Measurements from ENCODE around the gene PDE1C. TPM values are rescaled to one million over a fixed set of nuclear protein-coding genes. Genes with fewer than 3 reads are reported as not detected.

The PDE1C gene
- total and polyA plus RNA-seq, 2 donors (not counting 1 experiment from before 2014, with no cell fraction given) = 16.6 to 27.6 TPM

DNA sequence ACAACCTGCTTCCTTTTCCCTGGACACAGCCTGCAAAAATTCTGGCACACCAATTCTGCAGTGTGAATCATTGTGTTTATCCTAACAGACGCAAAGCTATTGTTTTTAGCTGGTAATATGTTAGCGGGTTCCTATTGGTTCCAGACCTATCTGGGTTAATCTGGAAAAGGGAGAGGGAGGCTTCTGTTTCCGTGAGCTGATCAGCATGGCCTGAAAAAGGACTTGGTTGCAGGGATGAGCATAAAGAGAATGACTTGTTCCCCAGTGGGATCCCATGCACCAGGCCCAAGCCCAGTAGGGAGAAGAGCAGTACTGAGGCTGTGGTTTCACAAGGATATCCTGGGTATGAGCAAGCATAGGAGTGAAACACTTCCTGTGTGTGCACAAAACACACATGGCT, 78.4 kb downstream of the PDE1C start:
- TF ChIP-seq, protein P1, sequence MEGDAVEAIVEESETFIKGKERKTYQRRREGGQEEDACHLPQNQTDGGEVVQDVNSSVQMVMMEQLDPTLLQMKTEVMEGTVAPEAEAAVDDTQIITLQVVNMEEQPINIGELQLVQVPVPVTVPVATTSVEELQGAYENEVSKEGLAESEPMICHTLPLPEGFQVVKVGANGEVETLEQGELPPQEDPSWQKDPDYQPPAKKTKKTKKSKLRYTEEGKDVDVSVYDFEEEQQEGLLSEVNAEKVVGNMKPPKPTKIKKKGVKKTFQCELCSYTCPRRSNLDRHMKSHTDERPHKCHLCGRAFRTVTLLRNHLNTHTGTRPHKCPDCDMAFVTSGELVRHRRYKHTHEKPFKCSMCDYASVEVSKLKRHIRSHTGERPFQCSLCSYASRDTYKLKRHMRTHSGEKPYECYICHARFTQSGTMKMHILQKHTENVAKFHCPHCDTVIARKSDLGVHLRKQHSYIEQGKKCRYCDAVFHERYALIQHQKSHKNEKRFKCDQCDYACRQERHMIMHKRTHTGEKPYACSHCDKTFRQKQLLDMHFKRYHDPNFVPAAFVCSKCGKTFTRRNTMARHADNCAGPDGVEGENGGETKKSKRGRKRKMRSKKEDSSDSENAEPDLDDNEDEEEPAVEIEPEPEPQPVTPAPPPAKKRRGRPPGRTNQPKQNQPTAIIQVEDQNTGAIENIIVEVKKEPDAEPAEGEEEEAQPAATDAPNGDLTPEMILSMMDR (conservative IDR thresholded peaks at IDR 0.05 in 1 of 2, IDR thresholded peaks at IDR 0.05 in 1 of 2; ENCODE audit: low read depth in 1 of 2, low read length in 2 of 2) = no peak
- DNase-seq (ENCODE audit: low read depth in 2 of 2) = peak in 1 of 2 donors; percentile 60

DNA sequence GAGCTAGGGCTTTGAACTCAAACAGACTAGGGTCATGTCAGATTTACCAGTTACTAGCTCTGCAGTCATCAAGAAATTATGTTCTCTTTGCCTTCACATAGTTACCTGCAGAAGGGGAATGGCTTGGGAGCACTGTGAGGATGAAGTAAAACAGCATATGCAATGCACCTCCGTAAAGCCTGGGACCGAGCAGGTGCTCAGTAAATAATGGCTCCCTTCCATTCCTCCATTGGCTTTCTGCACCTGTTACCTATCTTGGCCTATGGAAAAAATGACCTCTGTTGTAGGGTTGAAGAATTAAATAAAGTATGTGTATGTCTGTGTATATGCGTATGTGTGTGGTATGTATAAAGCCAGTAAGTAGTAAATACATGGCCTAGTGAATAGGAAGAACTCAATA, 78.8 kb downstream of the PDE1C start:
- no peak overlapping the region for H3K9ac ChIP-seq (ENCODE audit: insufficient read depth, low read length)
- no peaks in the 10 kb centered on the region for H3K27me3 ChIP-seq (ENCODE audit: control insufficient read depth, insufficient read depth, low read length)
- no peak overlapping the region for H3K27ac ChIP-seq (ENCODE audit: insufficient read depth, low read length)
- DNase-seq (ENCODE audit: low read depth in 2 of 2) = no peak
- H4K20me1 ChIP-seq (ENCODE audit: control insufficient read depth, extremely low read depth, insufficient read depth, low read length) = no peaks in the 10 kb centered on the region
- no peak for TF ChIP-seq EZH2 (IDR thresholded peaks at IDR 0.05; ENCODE audit: low read length, missing control alignments)
- TF ChIP-seq, protein P1 (conservative IDR thresholded peaks at IDR 0.05 in 1 of 2, IDR thresholded peaks at IDR 0.05 in 1 of 2; ENCODE audit: low read depth in 1 of 2, low read length in 2 of 2) = no peak
- H2AFZ ChIP-seq (ENCODE audit: low read length) = no peak overlapping the region
- H3K79me2 ChIP-seq (ENCODE audit: control insufficient read depth, insufficient read depth, low read length) = no peaks in the 10 kb centered on the region
- H3K4me2 ChIP-seq (ENCODE audit: extremely low read depth, insufficient read depth, low read length) = no peak overlapping the region
- H3K9me3 ChIP-seq (ENCODE audit: control insufficient read depth, insufficient read depth, low read depth, low read length) = no peaks in the 10 kb centered on the region
- H3K4me1 ChIP-seq (ENCODE audit: control insufficient read depth, extremely low read depth, insufficient read depth, low read length) = peaks cover 5% of the 10 kb centered on the region
- H3K4me3 ChIP-seq (replicated peaks in 1 of 4; ENCODE audit: control extremely low read depth in 1 of 4, insufficient read depth in 1 of 4, low read depth in 3 of 4, low read length in 4 of 4) = no peak overlapping the region
- no peaks in the 10 kb centered on the region for H3K36me3 ChIP-seq (ENCODE audit: control insufficient read depth, insufficient read depth, low read length)

More for the DNA sequence above, 78.4 kb downstream of the PDE1C start:
- Histone ChIP-seq H3K9me3 (ENCODE audit: control insufficient read depth, insufficient read depth, low read depth, low read length) (no peaks in the 10 kb centered on the region), H2AFZ (ENCODE audit: low read length) (no peak overlapping the region), H3K9ac (ENCODE audit: insufficient read depth, low read length) (no peak overlapping the region), H3K4me1 (ENCODE audit: control insufficient read depth, extremely low read depth, insufficient read depth, low read length) (peaks cover 4% of the 10 kb centered on the region), H3K4me3 (replicated peaks in 1 of 4; ENCODE audit: control extremely low read depth in 1 of 4, insufficient read depth in 1 of 4, low read depth in 3 of 4, low read length in 4 of 4) (no peak overlapping the region), H3K27me3 (ENCODE audit: control insufficient read depth, insufficient read depth, low read length) (no peaks in the 10 kb centered on the region), H3K27ac (ENCODE audit: insufficient read depth, low read length) (no peak overlapping the region), H3K79me2 (ENCODE audit: control insufficient read depth, insufficient read depth, low read length) (no peaks in the 10 kb centered on the region), H3K36me3 (ENCODE audit: control insufficient read depth, insufficient read depth, low read length) (no peaks in the 10 kb centered on the region), H3K4me2 (ENCODE audit: extremely low read depth, insufficient read depth, low read length) (no peak overlapping the region), H4K20me1 (ENCODE audit: control insufficient read depth, extremely low read depth, insufficient read depth, low read length) (no peaks in the 10 kb centered on the region)

DNA sequence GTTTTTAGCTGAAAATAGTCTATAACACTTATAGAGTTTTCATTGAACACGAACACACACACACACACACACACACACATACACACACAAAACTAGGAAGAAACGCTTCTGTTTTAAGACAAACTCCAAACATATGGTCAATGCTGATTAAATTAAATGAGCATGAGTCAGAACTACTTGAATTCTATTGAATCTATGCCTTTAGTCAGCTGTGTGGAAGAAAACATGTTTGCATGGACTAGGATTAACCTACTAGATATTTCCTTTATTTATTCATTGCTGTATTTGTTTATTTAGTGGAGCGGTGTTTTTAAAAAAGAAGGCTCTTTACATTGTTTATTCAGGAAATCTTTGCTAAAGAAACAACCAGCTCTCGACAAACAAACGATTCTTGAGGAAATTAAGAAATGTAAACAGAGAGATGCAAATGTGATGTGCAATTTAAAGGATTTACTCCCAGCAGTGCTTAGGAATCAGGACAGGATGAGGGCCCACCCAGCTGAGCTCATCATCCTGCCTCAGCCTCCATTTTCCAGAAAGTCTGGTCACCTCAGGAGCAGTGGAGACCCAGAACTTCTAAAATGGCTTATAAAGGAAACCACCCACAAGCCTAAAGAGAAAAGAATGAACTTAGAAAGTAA, 83.2 kb downstream of the PDE1C start:
- Histone ChIP-seq H3K4me1 (ENCODE audit: control insufficient read depth, extremely low read depth, insufficient read depth, low read length) (peaks cover 5% of the 10 kb centered on the region), H4K20me1 (ENCODE audit: control insufficient read depth, extremely low read depth, insufficient read depth, low read length) (no peaks in the 10 kb centered on the region), H3K27me3 (ENCODE audit: control insufficient read depth, insufficient read depth, low read length) (no peaks in the 10 kb centered on the region), H3K4me3 (replicated peaks in 1 of 4; ENCODE audit: control extremely low read depth in 1 of 4, insufficient read depth in 1 of 4, low read depth in 3 of 4, low read length in 4 of 4) (no peak overlapping the region), H2AFZ (ENCODE audit: low read length) (no peak overlapping the region), H3K27ac (ENCODE audit: insufficient read depth, low read length) (no peak overlapping the region), H3K9ac (ENCODE audit: insufficient read depth, low read length) (no peak overlapping the region), H3K9me3 (ENCODE audit: control insufficient read depth, insufficient read depth, low read depth, low read length) (no peaks in the 10 kb centered on the region), H3K4me2 (ENCODE audit: extremely low read depth, insufficient read depth, low read length) (no peak overlapping the region), H3K36me3 (ENCODE audit: control insufficient read depth, insufficient read depth, low read length) (no peaks in the 10 kb centered on the region), H3K79me2 (ENCODE audit: control insufficient read depth, insufficient read depth, low read length) (no peaks in the 10 kb centered on the region)
- peak; percentile 48 to 73 for DNase-seq (ENCODE audit: low read depth in 2 of 2)
- TF ChIP-seq EZH2 (IDR thresholded peaks at IDR 0.05; ENCODE audit: low read length, missing control alignments) = no peak
- TF ChIP-seq, protein P1 (conservative IDR thresholded peaks at IDR 0.05 in 1 of 2, IDR thresholded peaks at IDR 0.05 in 1 of 2; ENCODE audit: low read depth in 1 of 2, low read length in 2 of 2) = no peak
